Heart right ventricle (tissue), 12 donors: ENCODE measurements around the gene ALPG. TPM values are rescaled to one million over a fixed set of nuclear protein-coding genes. Genes with fewer than 3 reads are reported as not detected.

Experiments used
- polyA plus RNA-seq, 2 donors: library from polyadenylated mRNA; stranded (reverse); fragments of 200-250 nt; gene quantifications; one replicate each; pipeline ENCODE4 v1.2.3, GENCODE V29; 2013
- total RNA-seq, 10 donors: library from RNA; stranded (reverse); fragmentation: NEBNext Ultra II Directional in 3 of 10; extraction: Animal tissue kit (Norgen Biotek cat#: 25700) in 3 of 10; gene quantifications; one replicate each; pipeline versions ENCODE4 v1.2.1 to v1.2.4, GENCODE V29; 2021 to 2023
- donor health status: ischemic (EF 13 %, LVEDD 7.1; RV severe dilation, severe dysfunction).
- donor health status: healthy with polysubstance abuse.
- donor health status: DM: no; HTN: yes; CAD: no.
- donor health status: DM: no; HTN: no; CAD: no.
- donor health status: ischemic (EF 25% LVEDD 6.9; RV normal size, moderate dysfunction).
- donor health status: ischemic (EF 25% LVEDD 5.7; RV mildly dilated, moderate dysfunction).
- donor health status: healthy.
- donor health status: nonischemic (EF 11% LVEDD 7.7; RV severe dilation, severe dysfunction).
- donor health status: DM: yes; HTN: yes; CAD: no.
- donor health status: PGD.
- donor health status: ischemic (EF 29% LVEDD 5.4; RV normal size, mild dysfunction).
- donor health status: nonischemic (EF 23%, LVEDD 6.1; RV moderate dilation, normal function).

The ALPG gene
- total and polyA plus RNA-seq, 12 donors = not detected

Other genes starting within 250 kb of the ALPG start
- gene ALPP, start 28.1 kb upstream of the ALPG start, total RNA-seq = not detected
- gene ALPP, start 28.1 kb upstream of the ALPG start, polyA plus RNA-seq = not detected
- not detected for gene ALPI, start 49.3 kb downstream of the ALPG start, total RNA-seq
- not detected for gene ALPI, start 49.3 kb downstream of the ALPG start, polyA plus RNA-seq
- under 1 TPM in 3 of 10 donors, not detected in 7; 0.23 to 0.46 (median 0.31) TPM for gene ECEL1, start 81.0 kb downstream of the ALPG start, total RNA-seq
- 1 to 10 TPM in 1 of 2 donors, not detected in 1; 1.5 TPM for gene ECEL1, start 81.0 kb downstream of the ALPG start, polyA plus RNA-seq
- gene PRSS56, start 113.5 kb downstream of the ALPG start, total RNA-seq = under 1 TPM in 3 of 10 donors, not detected in 7; 0.12 to 0.35 (median 0.23) TPM
- under 1 TPM in 1 of 2 donors, not detected in 1; 0.15 TPM for gene PRSS56, start 113.5 kb downstream of the ALPG start, polyA plus RNA-seq
- gene CHRND, start 119.3 kb downstream of the ALPG start, total RNA-seq = under 1 TPM in 3 of 10 donors, not detected in 7; 0.12 to 0.57 (median 0.21) TPM
- under 1 TPM in 1 of 2 donors, not detected in 1; 0.03 TPM for gene CHRND, start 119.3 kb downstream of the ALPG start, polyA plus RNA-seq
- gene CHRNG, start 132.8 kb downstream of the ALPG start, total RNA-seq = not detected
- gene CHRNG, start 132.8 kb downstream of the ALPG start, polyA plus RNA-seq = not detected
- 1 to 10 TPM; 1.4 to 2.6 (median 2.0) TPM for gene TIGD1, start 143.7 kb downstream of the ALPG start, total RNA-seq
- 1 to 10 TPM; 1.6 to 6.9 TPM for gene TIGD1, start 143.7 kb downstream of the ALPG start, polyA plus RNA-seq
- 10 to 100 TPM; 30.3 to 58.1 (median 37.7) TPM for gene EIF4E2, start 143.8 kb downstream of the ALPG start, total RNA-seq
- gene EIF4E2, start 143.8 kb downstream of the ALPG start, polyA plus RNA-seq = 10 to 100 TPM; 42.5 to 55.6 TPM
- gene EFHD1, start 226.8 kb downstream of the ALPG start, total RNA-seq = 10 to 100 TPM in 9 of 10 donors, 1 to 10 TPM in 1; 8.1 to 33.8 (median 19.5) TPM
- gene EFHD1, start 226.8 kb downstream of the ALPG start, polyA plus RNA-seq = 10 to 100 TPM; 11.7 to 36.2 TPM